ENCODE results near the gene EHD4. TPM values are rescaled to one million over a fixed set of nuclear protein-coding genes. Genes with fewer than 3 reads are reported as not detected.

Gene EHD4
- polyA plus RNA-seq, 1 experiment: 19.3 TPM

- no peak overlapping the region for H3K27ac ChIP-seq (ENCODE audit: low read depth, low read length)
- ChIA-PET POLR2A (no interaction called here), CTCF (interaction anchor here (0.7 to 3.1 kb wide), 4 partner anchors 11 to 104 kb away, joined by 3 to 22 read pairs (median 4); no protein-coding TSS in a partner anchor)
- DNase-seq (ENCODE audit: low read depth, low spot score): no peak
- H3K4me3 ChIP-seq (ENCODE audit: low read depth, low read length): no peak overlapping the region
- no peaks in the 10 kb centered on the region for H3K9me3 ChIP-seq (ENCODE audit: control insufficient read depth, insufficient read depth, low read length)
- TF ChIP-seq CTCF (IDR thresholded peaks at IDR 0.05; ENCODE audit: low read depth, low read length): no peak
- H3K27me3 ChIP-seq (ENCODE audit: control insufficient read depth, insufficient read depth, low read length): no peaks in the 10 kb centered on the region
Observed at GRCh38 chr15:41915255-41915994, 56.9 kb downstream of the EHD4 start.

GRCh38 chr15:41914411-41914810 is 57.9 kb downstream of the EHD4 start:
- Histone ChIP-seq H3K4me3 (ENCODE audit: low read depth, low read length) (no peak overlapping the region), H3K27ac (ENCODE audit: low read depth, low read length) (no peak overlapping the region), H3K27me3 (ENCODE audit: control insufficient read depth, insufficient read depth, low read length) (no peaks in the 10 kb centered on the region), H3K9me3 (ENCODE audit: control insufficient read depth, insufficient read depth, low read length) (no peaks in the 10 kb centered on the region)
- no peak for DNase-seq (ENCODE audit: low read depth, low spot score)
- TF ChIP-seq CTCF (IDR thresholded peaks at IDR 0.05; ENCODE audit: low read depth, low read length): no peak
- ChIA-PET POLR2A (no interaction called here), CTCF (interaction anchor here (0.7 to 3.1 kb wide), 2 partner anchors 10 to 32 kb away, joined by 5 to 22 read pairs; no protein-coding TSS in a partner anchor)

- no peak overlapping the region for H3K4me3 ChIP-seq (ENCODE audit: low read depth, low read length)
- no peak for TF ChIP-seq CTCF (IDR thresholded peaks at IDR 0.05; ENCODE audit: low read depth, low read length)
- POLR2A ChIA-PET: no interaction called here
- no peak for DNase-seq (ENCODE audit: low read depth, low spot score)
- CTCF ChIA-PET: no interaction called here
- no peaks in the 10 kb centered on the region for H3K9me3 ChIP-seq (ENCODE audit: control insufficient read depth, insufficient read depth, low read length)
- H3K27me3 ChIP-seq (ENCODE audit: control insufficient read depth, insufficient read depth, low read length): no peaks in the 10 kb centered on the region
- H3K27ac ChIP-seq (ENCODE audit: low read depth, low read length): no peak overlapping the region
Observed at GRCh38 chr15:41913256-41913655, 59.1 kb downstream of the EHD4 start.

GRCh38 chr15:41911691-41912345 is 60.5 kb downstream of the EHD4 start:
- ChIA-PET POLR2A (no interaction called here), CTCF (no interaction called here)
- no peak for DNase-seq (ENCODE audit: low read depth, low spot score)

More at GRCh38 chr15:41911691-41912345, 60.5 kb downstream of the EHD4 start:
- Histone ChIP-seq H3K27me3 (ENCODE audit: control insufficient read depth, insufficient read depth, low read length) (no peaks in the 10 kb centered on the region), H3K4me3 (ENCODE audit: low read depth, low read length) (no peak overlapping the region), H3K9me3 (ENCODE audit: control insufficient read depth, insufficient read depth, low read length) (peaks cover 2% of the 10 kb centered on the region), H3K27ac (ENCODE audit: low read depth, low read length) (no peak overlapping the region)
- no peak for TF ChIP-seq CTCF (IDR thresholded peaks at IDR 0.05; ENCODE audit: low read depth, low read length)
